SU-DHL-6 (cell line): Measurements from ENCODE around the gene PEA15.

ENCODE experiments used
- EZH2phosphoT487 ChIP-seq: fragments of 200-600 bp; sonication (generic), shearing (Covaris generic); conservative IDR thresholded peaks from 2 replicates; pipeline ENCODE4 v1.6.1; 2018; ENCODE audit warnings: mild to moderate bottlenecking, antibody characterized with exemption, low read length, moderate library complexity, mixed read lengths
- TF ChIP-seq, protein P1 (sequence below): fragments of 200-600 bp; sonication (generic); IDR thresholded peaks from one replicate; pipeline ENCODE4 v1.5.1; 2017; ENCODE audit warnings: antibody characterized with exemption, mild to moderate bottlenecking, low read length, moderate library complexity; ENCODE audit not compliant: insufficient read depth, poor library complexity, severe bottlenecking

DNA sequence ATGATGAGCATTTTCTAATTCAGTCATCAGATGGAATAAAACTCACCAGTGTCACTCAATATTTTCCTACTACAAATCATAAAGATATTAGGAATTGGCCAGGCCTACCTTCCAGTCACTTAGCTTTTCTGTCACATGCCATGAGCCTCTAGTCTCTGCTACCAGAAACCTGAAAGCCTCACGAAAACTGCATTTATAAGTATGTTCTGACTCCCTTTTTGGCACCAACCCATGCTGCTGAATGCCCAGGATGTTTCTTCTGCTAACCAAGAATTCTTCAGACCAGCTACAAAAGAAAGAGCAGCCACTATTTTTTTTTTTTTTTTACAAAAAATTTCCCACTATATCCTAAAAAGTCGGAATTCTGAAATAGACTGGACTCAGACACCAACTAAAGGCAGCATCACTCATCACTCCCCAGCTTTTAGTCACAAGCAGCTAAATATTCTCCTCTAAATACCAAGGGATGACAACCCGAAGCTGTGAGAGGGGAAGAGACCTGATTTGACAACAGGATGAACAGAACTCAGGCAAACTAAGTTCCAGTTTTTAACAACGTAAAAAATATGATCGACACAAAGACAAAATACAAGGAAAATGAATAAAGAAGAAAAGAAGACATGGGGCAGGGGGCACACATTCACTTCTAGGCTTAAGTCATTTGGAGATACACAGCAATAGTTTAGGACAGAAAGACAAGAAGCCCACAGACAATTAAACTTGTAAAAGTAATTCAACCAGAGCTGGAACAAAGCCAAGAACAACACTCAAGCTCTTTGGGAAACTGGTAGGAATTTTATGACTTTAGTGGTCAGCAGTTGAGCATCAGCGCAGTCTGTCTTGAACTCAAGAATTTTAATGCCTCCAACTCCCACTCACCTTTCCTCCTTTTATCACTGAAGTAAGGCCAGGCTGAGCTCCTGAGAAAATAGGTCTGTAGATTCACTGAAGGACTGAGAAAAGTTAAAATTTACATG lies 55.5 kb downstream of the PEA15 start:
- TF ChIP-seq, protein P1, sequence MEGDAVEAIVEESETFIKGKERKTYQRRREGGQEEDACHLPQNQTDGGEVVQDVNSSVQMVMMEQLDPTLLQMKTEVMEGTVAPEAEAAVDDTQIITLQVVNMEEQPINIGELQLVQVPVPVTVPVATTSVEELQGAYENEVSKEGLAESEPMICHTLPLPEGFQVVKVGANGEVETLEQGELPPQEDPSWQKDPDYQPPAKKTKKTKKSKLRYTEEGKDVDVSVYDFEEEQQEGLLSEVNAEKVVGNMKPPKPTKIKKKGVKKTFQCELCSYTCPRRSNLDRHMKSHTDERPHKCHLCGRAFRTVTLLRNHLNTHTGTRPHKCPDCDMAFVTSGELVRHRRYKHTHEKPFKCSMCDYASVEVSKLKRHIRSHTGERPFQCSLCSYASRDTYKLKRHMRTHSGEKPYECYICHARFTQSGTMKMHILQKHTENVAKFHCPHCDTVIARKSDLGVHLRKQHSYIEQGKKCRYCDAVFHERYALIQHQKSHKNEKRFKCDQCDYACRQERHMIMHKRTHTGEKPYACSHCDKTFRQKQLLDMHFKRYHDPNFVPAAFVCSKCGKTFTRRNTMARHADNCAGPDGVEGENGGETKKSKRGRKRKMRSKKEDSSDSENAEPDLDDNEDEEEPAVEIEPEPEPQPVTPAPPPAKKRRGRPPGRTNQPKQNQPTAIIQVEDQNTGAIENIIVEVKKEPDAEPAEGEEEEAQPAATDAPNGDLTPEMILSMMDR, result no peak
- TF ChIP-seq EZH2phosphoT487, result no peak
